Measurements from ENCODE around the gene LSM12. TPM values are rescaled to one million over a fixed set of nuclear protein-coding genes. Genes with fewer than 3 reads are reported as not detected.
"Not testable (repeated sequence)": the region's sequence is repeated elsewhere in the genome, so short reads cannot be mapped to it uniquely, and the experiment has no call there.

The LSM12 gene
- total RNA-seq, 1 donor from 2014 or later, result 47.6 TPM

DNA sequence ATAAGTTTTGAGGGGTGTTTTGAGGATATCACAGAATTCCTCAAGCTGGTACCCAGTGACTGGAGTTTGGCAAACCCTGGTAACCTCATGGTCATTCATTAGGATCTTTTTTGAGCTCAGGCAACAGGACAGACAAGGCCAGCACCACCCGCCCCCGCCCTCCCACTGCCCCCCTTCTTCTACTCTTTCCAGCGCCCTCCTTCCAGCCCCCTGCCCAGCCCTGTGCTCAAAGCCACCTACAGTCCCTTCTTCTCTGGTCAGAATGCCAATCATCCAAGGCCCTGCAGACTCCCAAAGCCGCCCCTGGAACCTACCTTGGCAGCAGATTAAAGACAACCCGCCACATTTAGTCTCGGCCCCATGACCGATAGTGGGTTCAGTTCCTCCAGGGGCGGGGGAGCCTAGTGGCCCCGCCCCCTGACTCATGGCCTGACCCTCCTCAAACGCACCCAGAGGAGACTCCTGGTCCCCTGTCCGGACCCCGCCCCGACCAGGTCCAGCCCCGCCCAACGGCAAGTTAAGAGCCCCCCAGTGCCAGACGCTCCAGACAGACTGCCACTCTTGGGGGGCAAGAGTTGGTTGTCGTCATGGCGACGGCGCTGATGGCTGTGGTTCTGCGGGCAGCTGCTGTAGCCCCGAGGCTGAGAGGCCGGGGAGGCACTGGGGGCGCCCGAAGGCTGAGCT is 62.3 kb downstream of the LSM12 start, which contains the start of gene NAGS:
Gene NAGS (plus strand): TSS at position 546 of the 684 bp plus-strand sequence. CDS start 42 bp downstream, at position 588.
- ATAC-seq (no peak), DNase-seq (ENCODE audit: missing footprints) (no peak)
- intact Hi-C loops (cut with DNase I), result no loop called here

DNA sequence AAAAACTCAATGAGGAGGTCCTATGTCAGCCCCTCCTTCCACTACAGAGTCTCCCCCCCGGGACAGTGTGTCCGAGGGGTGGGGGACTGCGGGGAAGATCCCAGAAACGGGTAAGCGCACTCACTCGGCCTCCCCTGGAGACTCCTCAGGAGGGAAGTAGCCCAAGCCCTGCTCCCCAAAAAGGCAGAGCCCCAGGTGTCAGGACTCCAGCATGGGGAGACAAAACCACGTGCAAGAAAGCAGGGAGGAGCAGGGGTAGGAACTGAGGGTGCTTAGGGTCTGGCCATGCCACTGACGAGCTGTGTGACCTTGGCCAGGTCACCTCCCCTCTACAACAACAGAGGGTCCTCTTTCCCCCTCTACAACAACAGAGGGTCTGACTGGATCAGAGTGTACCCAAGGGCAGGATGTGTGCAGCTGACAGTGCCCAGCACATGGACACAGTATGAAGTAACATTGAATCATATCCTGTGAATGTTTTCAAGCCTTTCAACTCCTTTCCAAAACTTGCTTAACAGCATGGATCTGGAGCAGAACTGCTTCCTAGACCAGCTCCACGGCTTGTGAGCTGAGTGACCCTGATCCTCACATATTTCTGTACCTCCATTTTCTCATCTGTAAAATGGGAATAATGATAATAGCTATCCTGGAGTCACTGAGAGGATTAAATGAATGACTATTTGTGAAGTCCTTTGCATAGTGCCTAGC is 64.2 kb downstream of the LSM12 start:
- ATAC-seq (no peak), DNase-seq (ENCODE audit: missing footprints) (no peak)
- intact Hi-C loops (cut with DNase I), result no loop called here

DNA sequence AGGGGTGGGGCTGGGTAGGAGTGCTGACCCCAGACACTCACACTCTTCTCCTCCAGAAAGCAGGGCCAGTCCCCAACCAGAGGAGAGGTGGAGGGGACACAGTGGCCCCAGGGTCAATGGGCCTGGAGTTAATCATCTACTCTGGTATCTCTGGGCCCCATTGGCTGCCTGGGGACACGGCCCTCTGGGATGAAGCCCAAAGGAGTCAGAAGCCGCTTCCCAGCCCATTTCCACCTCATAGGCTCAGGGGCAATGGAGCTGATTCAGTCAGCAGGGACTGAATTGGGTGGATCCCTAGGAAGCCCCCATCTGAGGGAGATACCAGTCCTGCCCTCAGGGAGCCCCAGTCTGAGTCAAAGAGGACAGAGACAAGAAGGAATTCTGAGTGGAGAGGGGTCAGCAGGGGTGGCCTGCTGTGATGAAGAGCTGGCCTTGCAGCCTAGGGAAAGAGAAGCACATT is 65.0 kb downstream of the LSM12 start:
- ATAC-seq (no peak), DNase-seq (ENCODE audit: missing footprints) (no peak)
- intact Hi-C loops (cut with DNase I), result no loop called here

GRCh38 chr17:44000871-44001460 is 65.5 kb downstream of the LSM12 start:
- intact Hi-C loops (cut with DNase I), result no loop called here
- DNase-seq (ENCODE audit: missing footprints) (no peak), ATAC-seq (no peak)

DNA sequence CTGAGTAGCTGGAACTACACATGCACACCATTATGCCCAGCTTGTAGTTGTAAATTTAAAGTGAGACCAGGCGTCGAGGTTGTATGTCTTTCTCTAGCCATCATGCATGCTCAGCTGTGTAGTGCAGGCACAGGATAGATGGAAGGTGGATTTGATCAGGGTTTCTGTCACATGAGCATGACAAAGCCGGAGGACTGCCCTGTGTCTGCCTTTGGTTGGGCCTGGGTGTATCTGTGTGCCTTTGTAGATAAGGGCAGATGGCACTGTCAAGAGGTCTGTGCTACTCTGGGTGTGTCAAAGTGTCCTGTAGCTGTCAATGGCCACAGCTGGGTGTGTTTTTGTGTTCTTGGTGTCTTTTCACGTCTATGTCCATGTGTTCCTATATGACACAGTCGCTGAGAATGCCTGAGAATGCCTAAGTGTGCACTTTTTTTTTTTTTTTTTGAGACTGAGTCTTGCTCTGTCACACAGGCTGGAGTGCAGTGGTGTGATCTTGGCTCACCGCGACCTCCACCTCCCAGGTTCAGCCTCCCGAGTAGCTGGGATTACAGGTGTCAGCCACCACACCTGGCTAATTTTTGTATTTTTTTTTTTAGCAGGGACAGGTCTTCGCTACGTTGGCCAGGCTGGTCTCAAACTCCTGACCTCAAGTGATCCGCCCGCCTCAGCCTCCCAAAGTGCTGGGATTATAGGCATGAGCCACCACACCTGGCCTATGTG is 66.2 kb downstream of the LSM12 start:
- intact Hi-C loops (cut with DNase I), result no loop called here
- ATAC-seq (no peak), DNase-seq (ENCODE audit: missing footprints) (no peak)

GRCh38 chr17:43999024-43999423 is 67.4 kb downstream of the LSM12 start:
- DNase-seq (ENCODE audit: missing footprints) (no peak), ATAC-seq (no peak)
- intact Hi-C loops (cut with DNase I), result no loop called here

GRCh38 chr17:43998552-43998951 is 67.9 kb downstream of the LSM12 start:
- intact Hi-C loops (cut with DNase I), result no loop called here
- no peak for ATAC-seq
- DNase-seq (ENCODE audit: missing footprints), result no peak

DNA sequence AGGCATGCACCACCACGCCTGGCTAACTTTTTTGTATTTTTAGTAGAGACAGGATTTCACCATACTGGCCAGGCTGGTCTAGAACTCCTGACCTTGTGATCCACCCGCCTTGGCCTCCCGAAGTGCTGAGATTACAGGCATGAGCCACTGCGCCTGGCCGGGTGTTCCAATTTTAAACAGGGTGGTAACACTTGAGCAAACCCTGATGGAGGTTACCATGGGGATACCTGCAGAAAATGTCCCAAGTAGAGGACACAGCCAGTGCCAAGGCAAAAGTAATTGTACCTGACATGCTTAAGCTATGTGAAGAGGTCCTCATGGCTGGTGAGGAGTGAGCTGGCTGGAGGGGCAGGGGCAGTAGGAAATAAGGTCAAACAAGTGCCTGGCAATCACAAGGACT is 69.3 kb downstream of the LSM12 start:
- intact Hi-C loops (cut with DNase I); ATAC-seq; DNase-seq (ENCODE audit: missing footprints): not testable (repeated sequence)

DNA sequence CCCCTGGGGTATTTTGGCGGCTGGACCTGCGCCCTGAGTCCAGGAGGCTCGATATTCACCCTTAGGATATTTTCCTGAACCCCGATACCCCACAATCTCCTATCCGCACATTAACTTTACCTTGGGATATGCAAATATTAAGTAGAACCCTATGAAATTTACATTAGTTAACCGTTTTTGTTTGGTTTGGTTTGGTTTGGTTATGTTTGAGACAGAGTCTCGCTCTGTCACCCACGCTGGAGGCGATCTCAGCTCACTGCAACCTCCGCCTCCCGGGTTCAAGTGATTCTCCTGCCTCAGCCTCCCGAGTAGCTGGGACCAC is 71.4 kb downstream of the LSM12 start:
- ATAC-seq, result no peak
- intact Hi-C loops (cut with DNase I), result loop anchor here (1.0 kb wide), 1 partner anchor 51 kb away; no protein-coding TSS in a partner anchor
- DNase-seq (ENCODE audit: missing footprints), result no peak

- peak; percentile 77 for DNase-seq (ENCODE audit: missing footprints)
- intact Hi-C loops (cut with DNase I), result loop anchor here (1.0 kb wide), 1 partner anchor 50 kb away; no protein-coding TSS in a partner anchor
- peak; percentile 83 for ATAC-seq
Observed at GRCh38 chr17:43994272-43995149, 72.0 kb downstream of the LSM12 start.

DNA sequence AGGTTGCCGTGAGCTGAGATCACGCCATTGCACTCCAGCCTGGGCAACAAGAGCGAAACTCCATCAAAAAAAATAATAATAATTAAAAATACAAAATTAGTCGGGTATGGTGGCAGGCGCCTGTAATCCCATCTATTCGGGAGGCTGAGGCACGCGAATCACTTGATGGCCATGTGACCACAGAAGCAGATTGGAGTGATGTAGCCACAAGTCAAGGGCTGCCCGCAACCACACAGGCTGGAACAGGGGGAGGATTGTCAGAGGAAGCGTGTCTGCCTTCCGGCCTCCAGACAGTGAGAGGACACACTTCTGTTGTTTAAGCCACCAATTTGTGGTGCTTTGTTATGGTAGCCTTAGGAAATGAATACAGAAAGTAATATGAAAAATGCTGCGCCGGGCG is 73.8 kb downstream of the LSM12 start:
- ATAC-seq (no peak), DNase-seq (ENCODE audit: missing footprints) (no peak)
- intact Hi-C loops (cut with DNase I), result no loop called here

DNA sequence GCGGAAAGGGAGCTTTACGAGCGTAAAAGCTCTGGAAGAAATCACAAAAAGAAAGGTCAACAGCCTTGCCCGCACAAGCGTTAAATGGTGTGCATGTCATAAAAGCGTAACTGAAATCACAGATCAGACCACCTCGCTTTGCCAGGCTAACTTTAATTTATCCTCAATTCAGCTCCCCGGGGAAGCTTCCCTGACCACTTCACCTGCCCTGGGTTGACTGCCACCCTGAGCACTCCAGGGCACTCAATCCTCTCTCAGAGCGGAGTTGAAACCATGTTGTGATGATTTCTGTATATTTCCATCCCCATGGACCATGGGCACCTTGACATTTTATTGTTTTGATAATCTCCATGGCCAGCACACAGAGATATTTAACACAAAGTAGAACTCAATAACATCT is 78.2 kb downstream of the LSM12 start:
- no peak for DNase-seq (ENCODE audit: missing footprints)
- intact Hi-C loops (cut with DNase I), result no loop called here
- ATAC-seq, result no peak

- DNase-seq (ENCODE audit: missing footprints) (no peak), ATAC-seq (peak; percentile 60)
- intact Hi-C loops (cut with DNase I), result no loop called here
Observed at GRCh38 chr17:43987131-43988021, 79.1 kb downstream of the LSM12 start.

GRCh38 chr17:43986225-43986981 is 80.1 kb downstream of the LSM12 start:
- DNase-seq (ENCODE audit: missing footprints) (no peak), ATAC-seq (no peak)
- intact Hi-C loops (cut with DNase I), result no loop called here

GRCh38 chr17:43984521-43984920 is 82.0 kb downstream of the LSM12 start:
- intact Hi-C loops (cut with DNase I), result no loop called here
- no peak for DNase-seq (ENCODE audit: missing footprints)
- no peak for ATAC-seq

All from Right ventricle myocardium inferior (tissue), 1 donor.